GM12878 (cell line): Measurements from ENCODE around the gene GSS. TPM values are rescaled to one million over a fixed set of nuclear protein-coding genes. Genes with fewer than 3 reads are reported as not detected.

ENCODE experiments used
- ATAC-seq: fragments of 200-7000 bp; cut with Tn5 transposase; 3 replicates; pipeline ENCODE4 v1.9.1; 2020; ENCODE audit warnings: mild to moderate bottlenecking, moderate library complexity
- BruUV-seq: library from RNA; stranded (reverse); fragments of 400-500 nt; replicated peaks from 2 replicates; lab custom pipeline; 2021; lab: Mats Ljungman, UMichigan
- CTCF ChIA-PET: fragments of 300-600 bp; sonication (Branson Sonifier 250); formaldehyde crosslinking; extraction: SDS; loops from one replicate; lab custom pipeline; 2021; ENCODE audit warnings: inconsistent platforms; lab: Yijun Ruan, JAX
- POLR2A ChIA-PET: fragments of 350-600 bp; formaldehyde crosslinking; extraction: SDS; loops from one replicate; lab custom pipeline; 2021; ENCODE audit warnings: inconsistent platforms; lab: Charles Lee
- RAD21 ChIA-PET: fragments of 300-600 bp; sonication (Branson Sonifier 250); formaldehyde crosslinking; loops from one replicate; lab custom pipeline; 2023; ENCODE audit warnings: antibody characterized with exemption; ENCODE audit not compliant: unreplicated experiment; lab: Charles Lee
- SMC1A ChIA-PET: fragments of 300-600 bp; sonication (Branson Sonifier 250); formaldehyde crosslinking; loops from one replicate; lab custom pipeline; 2023; ENCODE audit not compliant: unreplicated experiment, uncharacterized antibody; lab: Charles Lee
- DNase-seq: peaks from one replicate; pipeline ENCODE4 v3.0.0-alpha.2; 2011; ENCODE audit warnings: low read depth, low spot score
- FAIRE-seq: peaks from 3 replicates; lab custom pipeline; 2011; peaks lifted over from hg19 to GRCh38; lab: Jason Lieb, UNC
- H2AFZ ChIP-seq: 2 replicates; pipeline ENCODE4 v1.6.0; 2011; ENCODE audit warnings: low read depth, low read length, control low read depth; ENCODE audit not compliant: control insufficient read depth
- H3K27ac ChIP-seq: 2 replicates; pipeline ENCODE4 v1.5.1; 2011; ENCODE audit warnings: control low read depth; ENCODE audit not compliant: control insufficient read depth, insufficient read depth
- H3K27me3 ChIP-seq, 2 experiments: replicated peaks in 1 of 2; 2 replicates each; pipeline versions ENCODE4 v1.6.0 to v1.6.1; 2011; ENCODE audit warnings: low read length in 1 of 2; ENCODE audit not compliant: control insufficient read depth in 2 of 2, insufficient read depth in 2 of 2
- H3K36me3 ChIP-seq, 2 experiments: 2 replicates each; pipeline ENCODE4 v1.5.1; 2011; ENCODE audit warnings: low read length in 1 of 2; ENCODE audit not compliant: control insufficient read depth in 2 of 2, insufficient read depth in 2 of 2
- H3K4me1 ChIP-seq: 2 replicates; pipeline ENCODE4 v1.6.1; 2011; ENCODE audit warnings: mild to moderate bottlenecking, low read length, moderate library complexity, mixed read lengths; ENCODE audit not compliant: control insufficient read depth, insufficient read depth
- H3K4me2 ChIP-seq: 2 replicates; pipeline ENCODE4 v1.6.0; 2011; ENCODE audit warnings: control low read depth; ENCODE audit not compliant: control insufficient read depth, insufficient read depth
- H3K4me3 ChIP-seq: fragments of 200-600 bp; sonication (generic); 2 replicates; pipeline ENCODE4 v1.5.1; 2016
- H3K79me2 ChIP-seq: 2 replicates; pipeline ENCODE4 v1.6.0; 2011; ENCODE audit warnings: low read length; ENCODE audit not compliant: control insufficient read depth, insufficient read depth
- H3K9ac ChIP-seq: 2 replicates; pipeline ENCODE4 v1.8.0; 2011; ENCODE audit warnings: low read length, control low read depth, mixed read lengths; ENCODE audit not compliant: control insufficient read depth, insufficient read depth
- H3K9me3 ChIP-seq: replicated peaks from 3 replicates; pipeline ENCODE4 v1.5.1; 2011; ENCODE audit warnings: mild to moderate bottlenecking, low read length; ENCODE audit not compliant: control insufficient read depth, insufficient read depth
- H4K20me1 ChIP-seq: 2 replicates; pipeline ENCODE4 v1.6.0; 2011; ENCODE audit not compliant: control insufficient read depth, insufficient read depth
- CEBPB ChIP-seq, 2 experiments: fragments of 150-350 bp in 1 of 2; IDR thresholded peaks; 2 replicates each; pipeline ENCODE4 v1.6.1; 2012 to 2014; ENCODE audit warnings: low read depth in 2 of 2, low read length in 2 of 2, borderline replicate concordance in 1 of 2, inconsistent platforms in 1 of 2
- CREB1 ChIP-seq: IDR thresholded peaks from 2 replicates; pipeline ENCODE4 v1.6.1; 2012; ENCODE audit warnings: low read depth, mild to moderate bottlenecking, inconsistent platforms
- EP300 ChIP-seq, 2 experiments: fragments of 150-350 bp in 1 of 2; IDR thresholded peaks; 2 replicates each; pipeline ENCODE4 v1.6.1; 2011 to 2012; ENCODE audit warnings: low read depth in 2 of 2, low read length in 2 of 2, borderline replicate concordance in 1 of 2, improper control_type of control experiment in 1 of 2, inconsistent platforms in 1 of 2; ENCODE audit not compliant: control insufficient read depth in 1 of 2
- ESRRA ChIP-seq: IDR thresholded peaks from 2 replicates; pipeline ENCODE4 v1.6.1; 2012; ENCODE audit warnings: mild to moderate bottlenecking, low read length, improper control_type of control experiment
- HCFC1 ChIP-seq: fragments of 150-350 bp; IDR thresholded peaks from 2 replicates; pipeline ENCODE4 v1.6.1; 2014; ENCODE audit warnings: low read length
- KDM1A ChIP-seq: fragments of 200-600 bp; sonication (generic); IDR thresholded peaks from 2 replicates; pipeline ENCODE4 v1.6.1; 2016; ENCODE audit warnings: borderline replicate concordance
- RFX5 ChIP-seq: IDR thresholded peaks from 2 replicates; pipeline ENCODE4 v1.6.1; 2011; ENCODE audit warnings: low read depth, low read length, improper control_type of control experiment
- RUNX3 ChIP-seq: IDR thresholded peaks from 2 replicates; pipeline ENCODE4 v1.6.1; 2012; ENCODE audit warnings: low read length, inconsistent platforms
- SIN3A ChIP-seq: IDR thresholded peaks from 2 replicates; pipeline ENCODE4 v1.6.1; 2012; ENCODE audit warnings: low read depth, low read length, improper control_type of control experiment
- SP1 ChIP-seq: IDR thresholded peaks from one replicate; pipeline ENCODE4 v1.6.1; 2011; ENCODE audit warnings: low read depth, low read length
- SUZ12 ChIP-seq: fragments of 200-600 bp; sonication (generic); IDR thresholded peaks from one replicate; pipeline ENCODE4 v1.6.1; 2018; ENCODE audit warnings: antibody characterized with exemption, mild to moderate bottlenecking; ENCODE audit not compliant: unreplicated experiment
- USF2 ChIP-seq: IDR thresholded peaks from 2 replicates; pipeline ENCODE4 v1.6.1; 2011; ENCODE audit warnings: low read depth, low read length, improper control_type of control experiment, borderline replicate concordance
- ZBTB33 ChIP-seq: fragments of 450-650 bp; IDR thresholded peaks from 2 replicates; pipeline ENCODE4 v1.6.1; 2017; ENCODE audit warnings: mild to moderate bottlenecking
- ZNF24 ChIP-seq: fragments of 450-650 bp; IDR thresholded peaks from 2 replicates; pipeline ENCODE4 v1.6.1; 2017; ENCODE audit warnings: antibody characterized with exemption, mild to moderate bottlenecking
- WGBS: methylation state at CpG from one replicate; pipeline ENCODE4 v1.1.6; 2016; ENCODE audit warnings: low lambda C conversion rate; ENCODE audit not compliant: insufficient replicate concordance, insufficient coverage; ENCODE audit errors: missing lambda C conversion rate; 5-methylcytosine and 5-hydroxymethylcytosine counted together
- in situ Hi-C: fragments of 300-500 bp; cut with MboI; formaldehyde crosslinking; loops from 9 replicates; pipeline ENCODE4 v1.14.3; 2018; ENCODE audit warnings: mixed read lengths
- intact Hi-C: fragments of 100-400 bp; cut with micrococcal nuclease; formaldehyde crosslinking; loops from one replicate; pipeline ENCODE4 v1.14.2; 2022; ENCODE audit not compliant: unreplicated experiment
- polyA plus RNA-seq, 11 experiments: library from polyadenylated mRNA; depleted of rRNA in 4 of 11; unstranded in 6 of 11; stranded (reverse) in 5 of 11; fragments of >200 nt; fragmentation: Nextera tagmentation in 4 of 11; fragmentation: Illumina TruSeq in 1 of 11; extraction: Ambion mirVana in 4 of 11; extraction: Trizol in 1 of 11; gene quantifications; 1 replicate in 1 of 11; 2 replicates in 10 of 11; pipeline versions ENCODE4 v1.2.1 to v1.2.3, GENCODE V29; 2011 to 2016; ENCODE audit warnings: inconsistent platforms in 2 of 11, missing spikeins in 2 of 11, low read depth in 1 of 11
- total RNA-seq, 4 experiments: library from RNA; depleted of rRNA in 3 of 4; stranded (reverse); fragments of >200 nt in 3 of 4; fragmentation: Illumina TruSeq in 1 of 4; extraction: Trizol in 1 of 4; gene quantifications; 2 replicates each; pipeline versions ENCODE4 v1.2.1 to v1.2.3, GENCODE V29; 2013 to 2021
- TF ChIP-seq, protein P1 (sequence below): fragments of 150-350 bp; IDR thresholded peaks from 2 replicates; pipeline ENCODE4 v1.6.1; 2016; ENCODE audit warnings: low read depth, low read length

Gene GSS
- total and polyA plus RNA-seq, 10 of the 15 experiments (the other 5 are each of a cell fraction or from before 2014, with no cell fraction given), result 12.7 to 120 (median 67.4) TPM

DNA sequence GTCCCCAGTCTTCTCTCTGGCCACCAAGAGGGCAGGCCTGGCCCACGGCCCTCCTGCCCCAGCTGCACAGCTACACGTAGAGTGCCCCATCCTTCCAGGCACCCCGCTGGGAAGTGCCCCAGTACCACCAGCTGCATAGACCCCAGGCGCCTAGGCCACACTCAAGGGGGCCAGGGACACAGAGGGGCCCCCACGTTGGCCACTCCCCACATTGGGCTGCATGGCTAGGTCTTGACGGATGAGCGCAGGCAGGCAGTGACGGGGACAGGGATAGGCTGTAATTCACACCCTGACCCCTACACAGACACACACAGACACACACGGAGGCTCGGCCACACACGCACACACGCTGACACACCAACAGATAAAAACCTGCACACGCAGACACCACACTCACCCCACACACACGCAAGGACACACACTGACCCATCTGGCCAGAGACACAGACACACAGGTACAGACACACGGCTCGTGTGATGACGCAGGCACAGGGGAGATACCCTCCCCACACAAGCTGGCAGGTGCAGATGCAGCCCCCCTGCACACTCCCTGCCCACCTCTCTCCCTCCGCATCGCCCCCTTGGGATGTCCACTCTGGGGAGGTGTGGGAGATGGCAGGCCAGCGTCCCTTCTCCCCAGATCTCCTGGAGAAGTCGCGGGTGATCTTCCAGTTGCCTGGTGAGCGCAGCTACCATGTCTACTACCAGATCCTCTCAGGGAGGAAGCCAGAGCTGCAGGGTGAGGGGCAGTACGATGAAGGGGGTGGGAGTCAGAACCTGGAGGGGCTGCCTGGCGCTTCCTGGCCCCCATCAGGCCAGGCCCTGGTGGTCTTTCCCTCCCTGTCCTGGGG lies 30.1 kb upstream of the GSS start:
- in situ Hi-C loops, result no loop called here
- intact Hi-C loops, result no loop called here
- Histone ChIP-seq H3K9me3 (no peaks in the 10 kb centered on the region), H3K36me3 (no peaks in the 10 kb centered on the region), H3K4me3 (no peak overlapping the region), H4K20me1 (no peaks in the 10 kb centered on the region), H3K4me1 (no peaks in the 10 kb centered on the region), H3K4me2 (no peak overlapping the region), H3K9ac (no peak overlapping the region), H3K27me3 (no peaks in the 10 kb centered on the region), H3K79me2 (no peaks in the 10 kb centered on the region), H3K27ac (no peak overlapping the region), H2AFZ (no peak overlapping the region)
- TF ChIP-seq ESRRA (no peak), RUNX3 (no peak), SIN3A (no peak), CREB1 (no peak), ZBTB33 (no peak), EP300 (IDR thresholded peaks at IDR 0.05; ENCODE audit: borderline replicate concordance in 1 of 2, control insufficient read depth in 1 of 2, low read depth in 2 of 2, low read length in 2 of 2) (no peak), CEBPB (IDR thresholded peaks at IDR 0.05; ENCODE audit: borderline replicate concordance in 1 of 2, low read depth in 2 of 2, low read length in 2 of 2) (no peak), ZNF24 (no peak), SP1 (no peak), RFX5 (no peak), USF2 (no peak), HCFC1 (no peak), SUZ12 (no peak), KDM1A (no peak)
- TF ChIP-seq, protein P1, sequence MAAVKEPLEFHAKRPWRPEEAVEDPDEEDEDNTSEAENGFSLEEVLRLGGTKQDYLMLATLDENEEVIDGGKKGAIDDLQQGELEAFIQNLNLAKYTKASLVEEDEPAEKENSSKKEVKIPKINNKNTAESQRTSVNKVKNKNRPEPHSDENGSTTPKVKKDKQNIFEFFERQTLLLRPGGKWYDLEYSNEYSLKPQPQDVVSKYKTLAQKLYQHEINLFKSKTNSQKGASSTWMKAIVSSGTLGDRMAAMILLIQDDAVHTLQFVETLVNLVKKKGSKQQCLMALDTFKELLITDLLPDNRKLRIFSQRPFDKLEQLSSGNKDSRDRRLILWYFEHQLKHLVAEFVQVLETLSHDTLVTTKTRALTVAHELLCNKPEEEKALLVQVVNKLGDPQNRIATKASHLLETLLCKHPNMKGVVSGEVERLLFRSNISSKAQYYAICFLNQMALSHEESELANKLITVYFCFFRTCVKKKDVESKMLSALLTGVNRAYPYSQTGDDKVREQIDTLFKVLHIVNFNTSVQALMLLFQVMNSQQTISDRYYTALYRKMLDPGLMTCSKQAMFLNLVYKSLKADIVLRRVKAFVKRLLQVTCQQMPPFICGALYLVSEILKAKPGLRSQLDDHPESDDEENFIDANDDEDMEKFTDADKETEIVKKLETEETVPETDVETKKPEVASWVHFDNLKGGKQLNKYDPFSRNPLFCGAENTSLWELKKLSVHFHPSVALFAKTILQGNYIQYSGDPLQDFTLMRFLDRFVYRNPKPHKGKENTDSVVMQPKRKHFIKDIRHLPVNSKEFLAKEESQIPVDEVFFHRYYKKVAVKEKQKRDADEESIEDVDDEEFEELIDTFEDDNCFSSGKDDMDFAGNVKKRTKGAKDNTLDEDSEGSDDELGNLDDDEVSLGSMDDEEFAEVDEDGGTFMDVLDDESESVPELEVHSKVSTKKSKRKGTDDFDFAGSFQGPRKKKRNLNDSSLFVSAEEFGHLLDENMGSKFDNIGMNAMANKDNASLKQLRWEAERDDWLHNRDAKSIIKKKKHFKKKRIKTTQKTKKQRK, result no peak
- RAD21 ChIA-PET, result no interaction called here
- SMC1A ChIA-PET, result no interaction called here
- POLR2A ChIA-PET, result no interaction called here
- ATAC-seq, result no peak
- CTCF ChIA-PET, result no interaction called here
- FAIRE-seq, result no peak
- no TSS peak for BruUV-seq
- WGBS, result 44% methylated on average over 25 of the region's 25 CpGs
- DNase-seq, result no peak
